ENCODE data around the gene PPM1H.

GRCh38 chr12:62833634-62834033 is 101.3 kb downstream of the PPM1H start:
- TF ChIP-seq EZH2phosphoT487 (IDR thresholded peaks at IDR 0.05; ENCODE audit: borderline replicate concordance, low read length) (no peak), CTCF (conservative IDR thresholded peaks at IDR 0.05; ENCODE audit: low read depth, low read length) (no peak), EZH2 (IDR thresholded peaks at IDR 0.05; ENCODE audit: low read length, unreplicated experiment) (no peak)
